HL-60/S4 (cell line): ENCODE results near the gene OR5T1.

ENCODE experiments used
- in situ Hi-C: fragments of 300-500 bp; cut with MboI; formaldehyde crosslinking; loops from 2 replicates; pipeline ENCODE4 v1.14.3; 2022; ENCODE audit warnings: low sequenced_read_pairs

The OR5T1 gene

GRCh38 chr11:56273854-56274253 lies at the start of gene OR5T1:
TSS of gene OR5T1 (plus strand) at chr11:56274154. CDS start at chr11:56275639, 1,485 bp downstream.
- in situ Hi-C loops: no loop called here

- in situ Hi-C loops: no loop called here
Measured at GRCh38 chr11:56234155-56234554, 39.8 kb upstream of the OR5T1 start, which contains the start of gene OR5T2. TSS of gene OR5T2 (minus strand) at chr11:56234255. CDS start at chr11:56233062, 1,193 bp downstream.

- in situ Hi-C loops: no loop called here
Measured at GRCh38 chr11:56251954-56252353, 22.0 kb upstream of the OR5T1 start, which contains the start of gene OR5T3. TSS of gene OR5T3 (plus strand) at chr11:56252254. CDS start at chr11:56252254, 0 bp downstream.

DNA sequence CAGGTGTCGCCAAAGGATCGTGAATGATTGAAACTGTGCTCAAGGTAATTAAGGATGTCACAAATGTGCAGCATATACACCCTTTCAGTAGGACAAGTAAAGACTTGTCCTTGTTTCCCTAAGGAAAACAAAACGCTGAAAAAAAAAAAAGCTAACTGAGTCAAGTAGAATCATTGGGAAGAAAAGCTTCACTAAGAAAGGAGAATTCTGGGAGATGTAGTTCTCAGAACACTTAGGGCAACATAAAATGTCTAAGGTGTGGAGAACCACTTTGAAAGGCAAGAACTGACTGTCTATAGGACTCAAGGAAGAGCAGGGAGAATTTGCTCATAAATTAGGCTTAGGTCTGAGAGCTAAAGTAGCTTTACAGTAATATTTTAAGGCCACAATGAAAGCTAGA lies 2.9 kb upstream of the OR5T1 start:
- in situ Hi-C loops: no loop called here

- in situ Hi-C loops: no loop called here
Measured at GRCh38 chr11:56292154-56292553, 18.2 kb downstream of the OR5T1 start, which contains the start of gene OR8H1. TSS of gene OR8H1 (minus strand) at chr11:56292254. CDS start at chr11:56291062, 1,192 bp downstream.

GRCh38 chr11:56296898-56297297 lies 22.9 kb downstream of the OR5T1 start:
- in situ Hi-C loops: no loop called here

- in situ Hi-C loops: no loop called here
Measured at GRCh38 chr11:56307836-56308235, 33.9 kb downstream of the OR5T1 start.

DNA sequence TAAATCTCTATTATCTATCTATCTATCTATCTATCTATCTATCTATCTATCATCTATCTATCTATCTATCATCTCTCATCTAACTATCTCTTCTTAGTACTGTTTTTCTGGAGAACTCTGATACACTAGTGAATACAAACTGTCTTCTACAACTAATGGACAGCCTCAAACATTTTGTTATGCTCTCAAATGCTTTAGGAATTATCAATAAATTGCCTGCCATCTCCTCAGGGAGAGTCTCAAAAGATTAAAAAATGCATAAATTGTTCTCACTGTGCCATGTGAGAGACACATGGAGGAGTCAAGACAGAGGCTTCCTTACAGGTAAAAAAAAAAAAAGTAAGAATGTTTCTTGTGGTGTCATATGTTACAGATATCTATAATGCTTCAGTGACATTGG lies 40.9 kb downstream of the OR5T1 start, which contains the start of gene OR8K3:
OR8K3 (plus strand) TSS at position 301 of the 400 bp plus-strand sequence. CDS start 3,163 bp downstream, outside the sequence.
- in situ Hi-C loops: no loop called here
